Skeletal muscle cell (primary cell): ENCODE results near the gene MEX3D.
"Not testable (repeated sequence)": the region's sequence is repeated elsewhere in the genome, so short reads cannot be mapped to it uniquely, and the experiment has no call there.

ENCODE experiments used
- DNase-seq: peaks from one replicate; pipeline ENCODE4 v3.0.0-alpha.2; 2010; ENCODE audit warnings: low read depth
- H3K4me3 ChIP-seq: 2 replicates; pipeline ENCODE4 v1.5.1; 2011; ENCODE audit warnings: low read depth, mild to moderate bottlenecking, control low read depth, low read length, moderate library complexity

The MEX3D gene

DNA sequence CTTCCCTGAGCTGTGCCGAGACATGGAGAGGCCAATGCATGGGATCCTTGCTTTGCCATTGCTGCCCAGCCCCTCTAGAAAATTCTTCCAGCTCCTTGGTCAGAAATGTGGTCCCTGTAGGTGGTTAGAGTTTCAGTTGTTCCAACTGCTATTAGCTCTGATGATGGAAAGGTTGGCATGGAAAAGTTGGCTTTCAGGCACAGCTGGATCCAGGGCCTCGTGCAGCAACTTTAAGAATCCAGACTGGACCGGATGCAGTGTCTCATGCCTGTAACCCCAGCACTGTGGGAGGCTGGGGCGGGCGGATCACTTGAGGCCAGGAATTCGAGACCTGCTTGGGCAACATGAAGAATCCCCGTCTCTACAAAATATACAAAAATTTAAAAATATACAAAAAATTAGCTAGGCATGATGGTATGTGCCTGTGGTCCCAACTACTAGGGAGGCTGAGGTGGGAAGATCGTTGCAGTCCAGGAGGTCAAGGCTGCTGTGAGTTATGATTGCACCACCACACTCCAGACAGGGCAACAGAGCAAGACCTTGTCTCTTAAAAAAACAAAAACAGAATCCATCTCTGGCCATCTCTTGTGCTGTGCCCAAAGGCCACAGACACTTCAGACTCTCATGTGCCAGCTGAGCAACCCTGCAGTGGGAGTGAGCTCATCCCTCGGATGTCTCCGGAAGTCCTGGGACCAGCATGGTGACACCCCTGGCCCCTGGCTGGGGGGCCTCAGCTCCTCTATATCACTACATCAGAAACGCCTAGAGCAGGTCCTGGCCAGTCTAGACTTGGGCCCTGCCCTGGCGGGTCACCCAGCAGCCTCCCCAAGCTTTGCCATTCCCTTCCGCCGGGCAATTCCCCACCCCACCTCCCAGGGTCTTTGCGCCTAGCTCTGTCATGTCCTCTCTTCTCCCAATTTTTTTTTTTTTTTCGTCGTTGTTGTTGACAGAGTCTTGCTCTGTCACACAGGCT, 16.8 kb downstream of the MEX3D start:
- no peak for DNase-seq
- no peak overlapping the region for H3K4me3 ChIP-seq

- no peak for DNase-seq
- no peak overlapping the region for H3K4me3 ChIP-seq
Measured at GRCh38 chr19:1549332-1549945, 18.7 kb downstream of the MEX3D start.

- no peak overlapping the region for H3K4me3 ChIP-seq
- DNase-seq: peak; percentile 3
Measured at GRCh38 chr19:1540365-1540925, 27.7 kb downstream of the MEX3D start.

GRCh38 chr19:1539749-1540148, 28.4 kb downstream of the MEX3D start:
- DNase-seq, H3K4me3 ChIP-seq: not testable (repeated sequence)

DNA sequence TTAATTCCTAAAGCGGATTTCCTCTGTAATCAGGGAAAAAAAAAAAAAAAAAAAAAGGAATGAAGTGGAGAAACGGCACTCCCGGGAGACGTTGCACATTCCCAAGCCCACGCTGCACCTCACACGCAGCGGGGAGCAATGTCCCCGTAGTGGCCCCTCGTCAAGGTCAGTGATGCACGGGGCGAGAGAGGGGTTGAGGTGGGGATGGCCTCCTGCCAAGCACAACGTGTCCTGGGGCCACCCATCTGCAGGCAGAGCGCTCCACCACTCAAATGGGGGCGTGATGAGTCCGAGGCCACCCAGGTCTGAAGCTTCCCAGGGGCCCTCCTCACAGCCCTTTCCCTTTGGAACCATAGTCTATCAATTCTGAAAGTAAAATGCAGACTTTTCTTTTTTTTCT, 29.1 kb downstream of the MEX3D start:
- no peak overlapping the region for H3K4me3 ChIP-seq
- peak; percentile 33 for DNase-seq

DNA sequence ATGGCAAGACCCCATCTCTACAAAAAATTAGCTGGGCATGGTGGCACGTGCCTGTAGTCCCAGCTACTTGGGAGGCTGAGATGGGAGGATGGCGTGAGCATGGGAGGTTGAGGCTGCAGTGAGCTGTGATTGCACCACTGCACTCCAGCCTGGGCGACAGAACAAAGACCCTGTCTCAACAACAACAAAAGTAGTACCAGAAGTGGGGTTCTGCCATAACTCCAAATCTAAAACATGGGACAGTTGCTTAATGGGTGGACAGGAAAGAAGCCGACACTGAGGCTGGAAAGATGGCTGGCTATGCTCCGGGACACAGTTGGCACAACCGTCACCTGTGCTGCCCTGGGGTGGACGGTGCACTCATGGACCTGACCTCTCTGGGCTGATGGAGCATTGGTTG, 32.4 kb downstream of the MEX3D start:
- not testable (repeated sequence) for H3K4me3 ChIP-seq, DNase-seq

DNA sequence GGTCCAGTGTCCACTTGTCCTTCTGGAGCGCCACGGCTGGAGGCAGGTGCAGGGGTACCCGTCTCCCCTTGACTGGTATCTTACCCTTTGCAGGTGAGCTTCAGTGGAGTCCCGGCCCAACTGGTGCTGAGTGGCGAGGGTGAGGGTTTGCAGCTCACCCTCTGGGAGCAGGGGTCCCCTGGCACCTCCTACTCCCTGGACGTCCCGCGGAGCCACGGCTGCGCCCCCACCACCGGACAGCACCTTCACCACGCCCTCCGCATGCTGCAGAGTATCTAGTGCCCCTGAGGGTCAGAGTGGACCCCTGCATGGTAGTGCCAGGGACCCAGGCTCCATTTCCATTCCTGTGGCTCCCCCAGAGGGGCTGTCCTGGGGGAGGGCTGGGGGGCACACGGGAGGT, 33.2 kb downstream of the MEX3D start:
- H3K4me3 ChIP-seq: no peak overlapping the region
- no peak for DNase-seq

GRCh38 chr19:1533510-1534150, 34.5 kb downstream of the MEX3D start:
- H3K4me3 ChIP-seq: no peak overlapping the region
- no peak for DNase-seq

- DNase-seq: no peak
Measured at GRCh38 chr19:1532003-1532402, 36.1 kb downstream of the MEX3D start.

GRCh38 chr19:1531587-1531986, 36.5 kb downstream of the MEX3D start:
- H3K4me3 ChIP-seq: no peak overlapping the region
- no peak for DNase-seq

More at GRCh38 chr19:1532003-1532402, 36.1 kb downstream of the MEX3D start:
- H3K4me3 ChIP-seq: no peak overlapping the region

DNA sequence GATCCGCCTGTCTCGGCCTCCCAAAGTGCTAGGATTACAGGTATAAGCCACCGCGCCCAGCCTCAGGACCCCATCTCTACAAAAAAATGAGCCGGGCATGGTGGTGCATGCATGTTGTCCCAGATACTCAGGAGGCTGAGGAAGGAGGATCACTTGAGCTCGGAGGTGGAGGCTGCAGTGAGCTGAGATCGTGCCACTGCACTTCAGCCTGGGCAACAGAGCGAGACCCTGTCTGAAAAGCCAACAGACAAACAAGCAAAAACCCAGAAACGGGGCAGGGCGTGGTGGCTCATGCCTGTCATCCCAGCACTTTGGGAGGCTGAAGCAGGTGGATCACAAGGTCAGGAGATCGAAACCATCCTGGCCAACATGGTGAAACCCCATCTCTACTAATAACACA, 37.3 kb downstream of the MEX3D start:
- DNase-seq, H3K4me3 ChIP-seq: not testable (repeated sequence)

DNA sequence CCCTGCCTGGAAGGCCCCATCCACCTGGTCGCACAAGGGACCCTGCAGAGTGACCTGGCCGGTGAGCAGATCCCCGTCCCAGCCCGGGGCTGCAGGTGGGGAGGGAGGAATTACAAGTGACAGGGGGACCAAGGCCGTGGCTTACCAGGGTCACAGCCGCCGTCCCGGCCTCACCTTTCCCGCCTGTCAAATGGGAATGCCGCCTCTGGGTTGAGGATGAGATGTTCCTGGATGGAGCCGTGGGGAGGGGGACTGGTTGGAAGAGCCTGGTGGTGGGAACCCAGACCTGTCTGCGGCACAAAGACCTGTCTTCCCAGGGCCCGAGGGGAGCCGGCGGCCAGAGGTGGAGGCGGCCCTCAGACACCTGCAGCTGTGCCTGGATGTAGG, 38.7 kb downstream of the MEX3D start:
- no peak for DNase-seq
- no peak overlapping the region for H3K4me3 ChIP-seq

- H3K4me3 ChIP-seq: no peak overlapping the region
- no peak for DNase-seq
Measured at GRCh38 chr19:1528596-1529429, 39.3 kb downstream of the MEX3D start.

DNA sequence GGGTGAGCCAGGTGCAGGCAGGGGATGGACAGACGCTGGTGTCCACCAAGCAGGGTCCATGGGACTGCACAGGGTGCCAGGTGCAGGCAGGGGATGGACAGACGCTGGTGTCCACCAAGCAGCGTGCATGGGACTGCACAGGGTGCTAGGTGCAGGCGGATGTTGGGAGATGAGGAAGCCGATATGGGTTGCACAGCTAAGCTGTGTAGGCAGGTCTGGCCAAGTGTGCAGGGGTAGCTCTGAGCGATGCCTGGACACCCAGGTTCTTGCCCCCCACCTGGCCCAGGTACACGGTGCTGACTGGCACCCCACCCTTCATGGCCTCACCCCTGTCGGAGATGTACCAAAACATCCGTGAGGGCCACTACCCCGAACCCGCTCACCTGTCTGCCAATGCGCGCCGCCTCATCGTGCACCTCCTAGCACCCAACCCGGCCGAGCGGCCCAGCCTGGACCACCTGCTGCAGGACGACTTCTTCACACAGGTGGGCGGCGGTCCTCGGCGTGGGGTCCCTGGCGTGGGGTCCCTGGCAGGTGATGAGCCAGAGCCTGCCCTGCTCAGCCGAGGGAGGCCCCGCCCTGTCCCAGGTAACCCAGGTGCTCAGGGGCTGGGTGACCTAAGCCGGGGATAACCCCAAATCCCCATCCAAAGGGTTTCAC, 40.3 kb downstream of the MEX3D start:
- no peak for DNase-seq
- no peak overlapping the region for H3K4me3 ChIP-seq

- DNase-seq: no peak
- H3K4me3 ChIP-seq: no peak overlapping the region
Measured at GRCh38 chr19:1526979-1527649, 41.0 kb downstream of the MEX3D start.

DNA sequence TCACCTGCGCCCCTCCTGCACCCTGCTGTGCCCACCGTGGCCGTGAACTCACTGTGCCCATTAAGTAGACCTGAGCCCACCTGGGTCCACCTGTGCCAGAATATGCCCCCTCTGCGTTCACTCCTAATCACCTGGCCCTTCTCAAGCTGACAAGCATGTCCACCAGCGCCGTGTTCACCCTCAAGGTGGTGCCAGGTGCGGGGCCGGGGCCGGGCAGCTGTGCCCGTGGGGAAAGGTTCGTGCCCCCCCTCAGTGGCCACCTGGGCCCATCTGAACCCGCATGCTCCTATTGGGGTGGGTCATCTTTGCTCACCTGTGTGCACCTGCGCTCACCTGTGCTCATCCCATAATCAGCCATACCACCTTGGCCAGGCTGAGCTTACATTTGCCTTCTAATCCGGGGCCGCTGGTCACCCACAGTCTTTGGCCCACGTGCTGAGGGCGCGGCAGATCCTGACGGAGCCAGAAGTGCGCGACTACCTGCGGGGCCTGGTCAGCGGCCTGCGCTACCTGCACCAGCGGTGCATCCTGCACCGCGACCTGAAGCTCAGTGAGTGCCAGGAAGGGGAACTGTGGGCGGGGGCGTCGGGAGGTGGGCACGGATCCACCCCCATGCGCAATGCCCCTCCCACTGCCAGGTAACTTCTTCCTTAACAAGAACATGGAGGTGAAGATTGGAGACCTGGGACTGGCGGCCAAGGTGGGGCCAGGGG, 41.9 kb downstream of the MEX3D start:
- DNase-seq: no peak
- no peak overlapping the region for H3K4me3 ChIP-seq

DNA sequence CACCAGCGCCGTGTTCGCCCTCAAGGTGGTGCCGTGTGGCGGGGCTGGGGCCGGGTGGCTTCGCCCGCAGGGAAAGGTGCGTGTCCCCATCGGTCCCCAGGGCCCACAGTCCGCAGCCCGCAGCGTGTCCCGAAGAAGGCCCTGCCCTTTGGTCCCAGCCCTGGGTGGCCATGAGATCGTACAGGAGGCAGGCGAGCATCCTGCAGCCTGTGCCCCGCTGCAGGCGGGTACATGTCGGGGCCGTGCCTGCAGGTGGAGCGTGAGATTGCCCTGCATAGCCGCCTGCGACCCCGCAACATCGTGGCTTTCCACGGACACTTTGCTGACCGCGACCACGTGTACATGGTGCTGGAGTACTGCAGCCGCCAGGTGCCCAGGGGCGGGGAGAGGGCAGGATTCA, 42.8 kb downstream of the MEX3D start:
- no peak overlapping the region for H3K4me3 ChIP-seq
- DNase-seq: no peak

DNA sequence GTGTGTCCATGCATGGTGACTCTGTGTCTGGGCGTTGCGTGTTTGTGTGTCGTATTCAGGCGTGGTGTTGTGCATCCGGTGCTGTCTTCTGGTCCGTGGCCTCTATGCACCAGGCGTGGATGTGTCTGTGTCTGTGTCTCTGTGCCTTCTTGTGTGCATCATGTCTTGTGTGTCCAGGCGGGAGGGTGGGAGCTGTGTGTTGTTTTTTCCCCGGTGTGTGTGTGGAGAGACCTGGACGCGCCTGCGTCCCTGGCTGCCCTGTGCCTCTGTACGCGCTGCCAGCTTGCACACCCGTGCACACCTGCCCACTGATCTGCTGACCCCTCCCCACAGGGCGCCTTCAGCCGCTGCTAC, 43.2 kb downstream of the MEX3D start:
- H3K4me3 ChIP-seq: no peak overlapping the region
- no peak for DNase-seq
